Neural cell (in vitro differentiated cells): Measurements from ENCODE around the gene ACOXL. TPM values are rescaled to one million over a fixed set of nuclear protein-coding genes. Genes with fewer than 3 reads are reported as not detected.

Source experiments
- H2AFZ ChIP-seq: fragments of 200-600, 300-800 bp; sonication (generic), shearing (Covaris generic); 2 replicates; pipeline ENCODE4 v1.6.0; 2014; ENCODE audit warnings: low read depth, mild to moderate bottlenecking, antibody characterized with exemption, low read length, moderate library complexity
- H3F3A ChIP-seq: fragments of 200-600 bp; shearing (Covaris generic); 2 replicates; pipeline ENCODE4 v1.6.1; 2016; ENCODE audit warnings: mild to moderate bottlenecking, moderate library complexity, mixed read lengths, antibody characterized with exemption, low read length; ENCODE audit not compliant: insufficient read depth, poor library complexity, severe bottlenecking
- H3K27ac ChIP-seq: fragments of 200-600, 300-800 bp; sonication (generic), shearing (Covaris generic); 2 replicates; pipeline ENCODE4 v1.5.1; 2014; ENCODE audit warnings: mild to moderate bottlenecking, low read length, moderate library complexity
- H3K27me3 ChIP-seq: fragments of 300-800, 200-600 bp; sonication (generic), shearing (Covaris generic); 2 replicates; pipeline ENCODE4 v1.6.0; 2014; ENCODE audit warnings: mild to moderate bottlenecking, low read depth, low read length, moderate library complexity; ENCODE audit not compliant: insufficient read depth
- H3K36me3 ChIP-seq: fragments of 300-800, 200-600 bp; sonication (generic), shearing (Covaris generic); 2 replicates; pipeline ENCODE4 v1.5.1; 2014; ENCODE audit warnings: mild to moderate bottlenecking, antibody characterized with exemption, low read length, moderate library complexity; ENCODE audit not compliant: insufficient read depth
- H3K4me2 ChIP-seq: fragments of 300-800, 200-600 bp; sonication (generic), shearing (Covaris generic); 2 replicates; pipeline ENCODE4 v1.6.0; 2014; ENCODE audit warnings: mild to moderate bottlenecking, low read length
- H3K4me3 ChIP-seq: fragments of 300-800, 200-600 bp; sonication (generic), shearing (Covaris generic); 2 replicates; pipeline ENCODE4 v1.5.1; 2014; ENCODE audit warnings: mild to moderate bottlenecking, low read length, moderate library complexity
- H3K79me2 ChIP-seq: fragments of 200-600 bp; shearing (Covaris generic); replicated peaks from 2 replicates; pipeline ENCODE4 v1.6.0; 2014; ENCODE audit warnings: mild to moderate bottlenecking, low read length, moderate library complexity; ENCODE audit not compliant: insufficient read depth
- H3K9ac ChIP-seq: fragments of 300-800, 200-600 bp; sonication (generic), shearing (Covaris generic); 2 replicates; pipeline ENCODE4 v1.6.1; 2016; ENCODE audit warnings: mild to moderate bottlenecking, low read length, mixed read lengths
- H3K9me2 ChIP-seq: fragments of 200-600 bp; shearing (Covaris generic); 2 replicates; pipeline ENCODE4 v1.6.1; 2016; ENCODE audit warnings: mild to moderate bottlenecking, low read length, mixed read lengths; ENCODE audit not compliant: insufficient read depth
- H3K9me3 ChIP-seq: fragments of 200-600, 300-800 bp; sonication (generic), shearing (Covaris generic); 2 replicates; pipeline ENCODE4 v1.6.1; 2016; ENCODE audit warnings: mild to moderate bottlenecking, mixed run types, low read length, moderate library complexity, mixed read lengths
- H4K20me1 ChIP-seq: fragments of 200-600 bp; shearing (Covaris generic); 2 replicates; pipeline ENCODE4 v1.6.1; 2016; ENCODE audit warnings: mild to moderate bottlenecking, mixed run types; ENCODE audit not compliant: insufficient read depth
- EP300 ChIP-seq: fragments of 450-650 bp; conservative IDR thresholded peaks from 2 replicates; pipeline ENCODE4 v1.6.1; 2014; ENCODE audit warnings: antibody characterized with exemption, mild to moderate bottlenecking, moderate library complexity; ENCODE audit not compliant: poor library complexity, severe bottlenecking
- EZH2 ChIP-seq: fragments of 200-600, 300-800 bp; shearing (Covaris generic), sonication (generic); IDR thresholded peaks from 2 replicates; pipeline ENCODE4 v1.6.1; 2014; ENCODE audit warnings: antibody characterized with exemption, low read length, borderline replicate concordance, mild to moderate bottlenecking; ENCODE audit not compliant: insufficient read depth, poor library complexity, severe bottlenecking
- MXI1 ChIP-seq: fragments of 450-650 bp; conservative IDR thresholded peaks from 2 replicates; pipeline ENCODE4 v1.6.1; 2014; ENCODE audit warnings: antibody characterized with exemption, mild to moderate bottlenecking; ENCODE audit not compliant: poor library complexity, severe bottlenecking
- POLR2AphosphoS5 ChIP-seq: IDR thresholded peaks from 2 replicates; pipeline ENCODE4 v1.6.1; 2012
- RAD21 ChIP-seq: fragments of 450-650 bp; conservative IDR thresholded peaks from 2 replicates; pipeline ENCODE4 v1.6.1; 2014; ENCODE audit warnings: antibody characterized with exemption, mild to moderate bottlenecking, moderate library complexity
- SMC3 ChIP-seq: fragments of 450-650 bp; conservative IDR thresholded peaks from 2 replicates; pipeline ENCODE4 v1.6.1; 2014; ENCODE audit warnings: antibody characterized with exemption, mild to moderate bottlenecking, moderate library complexity; ENCODE audit not compliant: poor library complexity
- TAF1 ChIP-seq: IDR thresholded peaks from 2 replicates; pipeline ENCODE4 v1.6.1; 2012; ENCODE audit warnings: low read depth
- polyA plus RNA-seq: library from polyadenylated mRNA; depleted of rRNA; stranded (reverse); fragments of >200 nt; gene quantifications from 2 replicates; pipeline ENCODE4 v1.2.3, GENCODE V29; 2014
- TF ChIP-seq, protein P1 (sequence below): fragments of 450-650 bp; IDR thresholded peaks from 2 replicates; pipeline ENCODE4 v1.5.1; 2014; ENCODE audit warnings: antibody characterized with exemption, mild to moderate bottlenecking, moderate library complexity; ENCODE audit not compliant: poor library complexity, severe bottlenecking
- TF ChIP-seq, protein P2 (sequence below): IDR thresholded peaks from 2 replicates; pipeline ENCODE4 v1.6.1; 2012; ENCODE audit warnings: borderline replicate concordance

The ACOXL gene
- polyA plus RNA-seq, 1 donor from 2014 or later, result not detected

DNA sequence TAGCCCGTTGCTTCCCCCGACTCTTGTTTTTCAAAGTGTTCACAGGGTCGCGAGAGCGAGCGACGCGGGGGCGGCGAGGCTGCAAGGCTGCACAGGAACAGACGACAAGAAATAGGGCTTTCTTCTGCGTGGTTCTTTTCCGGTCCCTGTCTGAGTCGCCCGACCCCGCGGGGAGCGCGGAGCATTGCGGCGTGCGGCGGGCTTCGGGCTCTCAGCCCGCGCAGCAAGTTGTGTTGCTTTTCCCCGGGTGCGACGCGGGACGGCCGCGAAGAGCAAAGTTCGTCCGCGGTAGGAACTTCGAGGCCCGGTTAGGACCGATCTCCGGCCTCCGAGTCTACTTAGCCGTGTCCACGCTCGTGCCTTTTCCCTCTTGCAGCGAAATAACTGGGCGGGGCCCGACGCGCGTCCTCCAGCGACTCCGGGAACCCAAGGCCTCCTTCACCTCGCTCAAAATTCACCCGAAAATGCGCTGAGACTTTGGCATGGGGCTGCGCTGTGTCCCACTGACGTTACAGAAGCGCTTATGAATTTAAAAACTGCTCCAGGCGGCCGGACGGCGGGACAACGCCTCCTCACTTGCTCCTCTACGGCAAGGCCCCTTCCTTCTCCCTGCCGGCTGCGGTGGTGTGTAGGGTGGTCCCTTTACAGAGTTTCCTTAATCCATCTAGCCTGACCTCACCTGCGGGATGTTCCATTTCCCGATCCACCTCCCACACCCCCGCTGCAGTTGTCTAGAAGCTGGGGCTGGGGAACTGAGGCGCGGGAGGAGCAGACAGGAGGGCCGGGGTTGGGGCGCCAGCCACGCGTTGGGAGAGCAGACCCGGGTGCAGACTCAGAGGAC, 386.8 kb downstream of the ACOXL start:
- TF ChIP-seq TAF1 (no peak), EZH2 (peak; percentile 73)
- Histone ChIP-seq H3K9me3 (no peaks in the 10 kb centered on the region), H3K27me3 (peaks cover 69% of the 10 kb centered on the region), H3K9me2 (no peaks in the 10 kb centered on the region), H3K9ac (no peak overlapping the region), H2AFZ (no peak overlapping the region), H3K4me3 (peak overlapping the region; percentile 94), H3K4me2 (no peak overlapping the region), H3K27ac (no peak overlapping the region), H3F3A (no peaks in the 10 kb centered on the region), H3K36me3 (no peaks in the 10 kb centered on the region), H4K20me1 (no peaks in the 10 kb centered on the region), H3K79me2 (no peaks in the 10 kb centered on the region)

DNA sequence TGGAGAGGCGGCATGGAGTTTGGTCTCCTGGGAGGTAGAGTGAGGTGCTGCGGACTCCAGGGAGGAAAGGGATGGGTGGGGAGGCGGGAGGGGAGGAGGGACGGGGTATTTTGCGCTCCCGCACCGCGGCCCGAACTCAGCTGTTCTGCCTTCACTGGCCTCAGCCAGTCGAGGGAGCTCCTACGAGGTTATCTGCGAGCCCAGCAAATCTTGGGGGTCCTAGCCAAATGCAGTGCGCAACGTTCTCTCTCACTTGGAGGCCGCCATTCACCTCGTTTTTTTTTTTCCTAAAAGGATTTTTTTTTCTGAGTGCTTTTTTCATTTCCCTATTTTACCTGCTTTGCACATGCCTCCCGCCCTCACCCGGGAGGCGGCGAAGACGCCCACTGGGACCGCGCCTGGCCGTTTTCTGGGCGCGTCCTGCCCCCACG, 387.5 kb downstream of the ACOXL start:
- no peak overlapping the region for H2AFZ ChIP-seq
- no peaks in the 10 kb centered on the region for H3F3A ChIP-seq
- H3K9me2 ChIP-seq, result no peaks in the 10 kb centered on the region
- no peak for TF ChIP-seq MXI1
- TF ChIP-seq EZH2, result peak; percentile 2
- H4K20me1 ChIP-seq, result no peaks in the 10 kb centered on the region
- H3K4me3 ChIP-seq, result peak overlapping the region; percentile 94
- H3K36me3 ChIP-seq, result no peaks in the 10 kb centered on the region
- H3K4me2 ChIP-seq, result peak overlapping the region; percentile 80
- peaks cover 69% of the 10 kb centered on the region for H3K27me3 ChIP-seq
- H3K79me2 ChIP-seq, result peaks cover 5% of the 10 kb centered on the region
- H3K9me3 ChIP-seq, result no peaks in the 10 kb centered on the region
- peak overlapping the region; percentile 50 for H3K9ac ChIP-seq
- no peak overlapping the region for H3K27ac ChIP-seq

DNA sequence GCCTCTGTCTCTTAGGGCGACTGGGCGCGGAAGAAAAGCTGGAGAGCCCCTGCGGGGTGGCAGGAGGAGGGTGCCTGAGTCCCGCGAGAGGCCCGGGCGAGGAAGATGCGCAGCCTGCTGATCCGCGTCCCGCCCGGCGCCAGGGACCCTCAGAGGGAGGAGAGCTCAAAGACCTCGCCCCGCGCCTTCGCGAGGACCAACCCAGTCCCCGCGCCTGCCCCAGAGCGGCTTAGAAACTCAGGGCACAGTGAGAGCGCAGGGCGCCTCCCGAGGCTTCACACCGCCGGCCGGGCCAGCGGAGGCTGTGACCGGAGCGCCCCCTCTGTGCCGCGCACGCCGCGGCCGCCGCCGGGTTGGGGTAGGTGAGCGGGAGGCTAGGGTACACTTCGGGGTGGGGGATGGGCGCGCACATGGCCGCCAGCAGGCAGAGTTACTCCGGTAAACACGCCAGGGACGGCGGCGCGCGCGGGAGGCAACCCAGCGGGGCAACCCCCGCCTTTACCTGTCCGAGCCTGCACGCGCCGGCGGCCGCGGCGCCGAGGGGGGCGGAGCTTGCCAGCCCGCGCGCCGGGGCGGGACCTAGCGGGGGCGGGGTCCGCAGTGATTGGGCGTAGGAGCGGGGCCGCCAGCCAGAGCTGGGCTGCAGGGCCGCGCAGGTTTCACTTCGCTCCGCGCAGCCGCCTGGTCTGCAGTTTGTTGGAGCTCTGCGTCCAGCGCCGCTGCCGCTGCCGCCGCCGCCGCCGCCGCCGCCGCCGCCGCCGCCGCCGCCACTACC, 388.1 kb downstream of the ACOXL start, which contains the start of gene BCL2L11:
BCL2L11 (plus strand) TSS at position 662 of the 775 bp plus-strand sequence. CDS start 2,832 bp downstream, outside the sequence.
- Histone ChIP-seq H3K27ac (no peak within 1 kb of the TSS), H3K9me2 (no peaks in the 10 kb centered on the region), H3F3A (no peaks in the 10 kb centered on the region), H4K20me1 (no peaks in the 10 kb centered on the region), H3K9me3 (no peaks in the 10 kb centered on the region), H3K4me2 (peak within 1 kb of the TSS; percentile 80), H3K36me3 (no peaks in the 10 kb centered on the region), H2AFZ (peak within 1 kb of the TSS; percentile 21), H3K9ac (peak within 1 kb of the TSS; percentile 59), H3K79me2 (peaks cover 9% of the 10 kb centered on the region), H3K4me3 (peak within 1 kb of the TSS; percentile 94), H3K27me3 (peaks cover 69% of the 10 kb centered on the region)
- TF ChIP-seq, protein P1, sequence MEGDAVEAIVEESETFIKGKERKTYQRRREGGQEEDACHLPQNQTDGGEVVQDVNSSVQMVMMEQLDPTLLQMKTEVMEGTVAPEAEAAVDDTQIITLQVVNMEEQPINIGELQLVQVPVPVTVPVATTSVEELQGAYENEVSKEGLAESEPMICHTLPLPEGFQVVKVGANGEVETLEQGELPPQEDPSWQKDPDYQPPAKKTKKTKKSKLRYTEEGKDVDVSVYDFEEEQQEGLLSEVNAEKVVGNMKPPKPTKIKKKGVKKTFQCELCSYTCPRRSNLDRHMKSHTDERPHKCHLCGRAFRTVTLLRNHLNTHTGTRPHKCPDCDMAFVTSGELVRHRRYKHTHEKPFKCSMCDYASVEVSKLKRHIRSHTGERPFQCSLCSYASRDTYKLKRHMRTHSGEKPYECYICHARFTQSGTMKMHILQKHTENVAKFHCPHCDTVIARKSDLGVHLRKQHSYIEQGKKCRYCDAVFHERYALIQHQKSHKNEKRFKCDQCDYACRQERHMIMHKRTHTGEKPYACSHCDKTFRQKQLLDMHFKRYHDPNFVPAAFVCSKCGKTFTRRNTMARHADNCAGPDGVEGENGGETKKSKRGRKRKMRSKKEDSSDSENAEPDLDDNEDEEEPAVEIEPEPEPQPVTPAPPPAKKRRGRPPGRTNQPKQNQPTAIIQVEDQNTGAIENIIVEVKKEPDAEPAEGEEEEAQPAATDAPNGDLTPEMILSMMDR, result peak; percentile 56
- TF ChIP-seq EZH2, result peak; percentile 4
- TF ChIP-seq SMC3, result peak; percentile 12
- peak; percentile 91 for TF ChIP-seq MXI1
- peak; percentile 29 for TF ChIP-seq RAD21
- peak; percentile 51 for TF ChIP-seq POLR2AphosphoS5
- TF ChIP-seq, protein P2, sequence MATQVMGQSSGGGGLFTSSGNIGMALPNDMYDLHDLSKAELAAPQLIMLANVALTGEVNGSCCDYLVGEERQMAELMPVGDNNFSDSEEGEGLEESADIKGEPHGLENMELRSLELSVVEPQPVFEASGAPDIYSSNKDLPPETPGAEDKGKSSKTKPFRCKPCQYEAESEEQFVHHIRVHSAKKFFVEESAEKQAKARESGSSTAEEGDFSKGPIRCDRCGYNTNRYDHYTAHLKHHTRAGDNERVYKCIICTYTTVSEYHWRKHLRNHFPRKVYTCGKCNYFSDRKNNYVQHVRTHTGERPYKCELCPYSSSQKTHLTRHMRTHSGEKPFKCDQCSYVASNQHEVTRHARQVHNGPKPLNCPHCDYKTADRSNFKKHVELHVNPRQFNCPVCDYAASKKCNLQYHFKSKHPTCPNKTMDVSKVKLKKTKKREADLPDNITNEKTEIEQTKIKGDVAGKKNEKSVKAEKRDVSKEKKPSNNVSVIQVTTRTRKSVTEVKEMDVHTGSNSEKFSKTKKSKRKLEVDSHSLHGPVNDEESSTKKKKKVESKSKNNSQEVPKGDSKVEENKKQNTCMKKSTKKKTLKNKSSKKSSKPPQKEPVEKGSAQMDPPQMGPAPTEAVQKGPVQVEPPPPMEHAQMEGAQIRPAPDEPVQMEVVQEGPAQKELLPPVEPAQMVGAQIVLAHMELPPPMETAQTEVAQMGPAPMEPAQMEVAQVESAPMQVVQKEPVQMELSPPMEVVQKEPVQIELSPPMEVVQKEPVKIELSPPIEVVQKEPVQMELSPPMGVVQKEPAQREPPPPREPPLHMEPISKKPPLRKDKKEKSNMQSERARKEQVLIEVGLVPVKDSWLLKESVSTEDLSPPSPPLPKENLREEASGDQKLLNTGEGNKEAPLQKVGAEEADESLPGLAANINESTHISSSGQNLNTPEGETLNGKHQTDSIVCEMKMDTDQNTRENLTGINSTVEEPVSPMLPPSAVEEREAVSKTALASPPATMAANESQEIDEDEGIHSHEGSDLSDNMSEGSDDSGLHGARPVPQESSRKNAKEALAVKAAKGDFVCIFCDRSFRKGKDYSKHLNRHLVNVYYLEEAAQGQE, result peak; percentile 55
- no peak for TF ChIP-seq TAF1
- no peak for TF ChIP-seq EP300
